ENCODE data around the gene GDPD2.

Gene GDPD2

GRCh38 chrX:70476166-70476933 is 53.2 kb downstream of the GDPD2 start:
- no peak for DNase-seq (ENCODE audit: low spot score)

- DNase-seq (ENCODE audit: low spot score) = no peak
These were observed 54.0 kb downstream of the GDPD2 start for GRCh38 chrX:70476934-70477733.

GRCh38 chrX:70477734-70478075 is 54.6 kb downstream of the GDPD2 start:
- no peak for DNase-seq (ENCODE audit: low spot score)

GRCh38 chrX:70478526-70479245 is 55.6 kb downstream of the GDPD2 start:
- DNase-seq (ENCODE audit: low spot score) = no peak

GRCh38 chrX:70479247-70479921 is 56.3 kb downstream of the GDPD2 start:
- DNase-seq (ENCODE audit: low spot score) = no peak

GRCh38 chrX:70479922-70480659 is 57.0 kb downstream of the GDPD2 start:
- DNase-seq (ENCODE audit: low spot score) = no peak

- DNase-seq (ENCODE audit: low spot score) = no peak
These were observed 57.5 kb downstream of the GDPD2 start for GRCh38 chrX:70480660-70481018.

GRCh38 chrX:70481471-70482270 is 58.6 kb downstream of the GDPD2 start:
- DNase-seq (ENCODE audit: low spot score) = no peak

- no peak for DNase-seq (ENCODE audit: low spot score)
These were observed 59.2 kb downstream of the GDPD2 start for GRCh38 chrX:70482300-70482699.
